ENCODE results near the gene DACT2. TPM values are rescaled to one million over a fixed set of nuclear protein-coding genes. Genes with fewer than 3 reads are reported as not detected.

Gene DACT2
- total and polyA plus RNA-seq, 4 donors, result 0.25 to 2.8 (median 0.88) TPM

DNA sequence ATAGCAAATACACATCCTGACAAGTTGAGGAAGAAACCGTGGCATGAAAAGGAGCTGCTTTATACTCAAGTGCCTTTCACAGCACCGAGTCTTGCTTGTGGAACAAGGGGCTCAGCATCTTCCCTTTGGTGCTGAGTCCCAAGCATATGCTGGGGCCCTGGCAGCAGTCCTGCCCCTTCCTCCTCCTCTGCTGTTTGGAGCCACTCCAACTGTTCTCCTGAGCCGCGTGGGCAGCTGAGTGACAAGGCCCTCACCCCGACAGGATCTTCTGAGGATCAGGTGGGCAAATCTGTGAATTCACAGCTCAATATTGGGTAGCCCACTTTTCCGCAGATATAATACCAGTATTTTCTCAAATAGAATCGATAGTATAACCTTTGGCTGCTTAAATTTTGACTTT, 24.7 kb downstream of the DACT2 start:
- Histone ChIP-seq H3K4me3 (ENCODE audit: low read depth in 1 of 3, low read length in 3 of 3) (no peak overlapping the region), H3K27me3 (ENCODE audit: control insufficient read depth in 4 of 4, insufficient read depth in 4 of 4, low read length in 3 of 4) (no peaks in the 10 kb centered on the region), H3K9me3 (ENCODE audit: control insufficient read depth in 4 of 4, low read length in 3 of 4) (no peaks in the 10 kb centered on the region), H3K27ac (ENCODE audit: low read depth in 1 of 2, low read length in 2 of 2) (no peak overlapping the region), H3K36me3 (ENCODE audit: control insufficient read depth in 4 of 4, insufficient read depth in 3 of 4, low read depth in 1 of 4, low read length in 3 of 4) (no peaks in the 10 kb centered on the region), H3K4me1 (ENCODE audit: control insufficient read depth in 4 of 4, insufficient read depth in 4 of 4, low read length in 3 of 4) (peaks cover 0 to 20% (median 9%) of the 10 kb centered on the region in 4 donors), H3K9ac (ENCODE audit: low read depth in 1 of 2, low read length in 2 of 2) (no peak overlapping the region)
- WGBS, result 84% methylated on average over 7 of the region's 7 CpGs
- no peak for DNase-seq (ENCODE audit: low spot score)
- TF ChIP-seq GABPA (IDR thresholded peaks at IDR 0.05 in 1 of 2, conservative IDR thresholded peaks at IDR 0.05 in 1 of 2) (no peak), RAD21 (IDR thresholded peaks at IDR 0.05) (no peak), EGR1 (IDR thresholded peaks at IDR 0.05; ENCODE audit: low read depth in 2 of 2) (no peak)

DNA sequence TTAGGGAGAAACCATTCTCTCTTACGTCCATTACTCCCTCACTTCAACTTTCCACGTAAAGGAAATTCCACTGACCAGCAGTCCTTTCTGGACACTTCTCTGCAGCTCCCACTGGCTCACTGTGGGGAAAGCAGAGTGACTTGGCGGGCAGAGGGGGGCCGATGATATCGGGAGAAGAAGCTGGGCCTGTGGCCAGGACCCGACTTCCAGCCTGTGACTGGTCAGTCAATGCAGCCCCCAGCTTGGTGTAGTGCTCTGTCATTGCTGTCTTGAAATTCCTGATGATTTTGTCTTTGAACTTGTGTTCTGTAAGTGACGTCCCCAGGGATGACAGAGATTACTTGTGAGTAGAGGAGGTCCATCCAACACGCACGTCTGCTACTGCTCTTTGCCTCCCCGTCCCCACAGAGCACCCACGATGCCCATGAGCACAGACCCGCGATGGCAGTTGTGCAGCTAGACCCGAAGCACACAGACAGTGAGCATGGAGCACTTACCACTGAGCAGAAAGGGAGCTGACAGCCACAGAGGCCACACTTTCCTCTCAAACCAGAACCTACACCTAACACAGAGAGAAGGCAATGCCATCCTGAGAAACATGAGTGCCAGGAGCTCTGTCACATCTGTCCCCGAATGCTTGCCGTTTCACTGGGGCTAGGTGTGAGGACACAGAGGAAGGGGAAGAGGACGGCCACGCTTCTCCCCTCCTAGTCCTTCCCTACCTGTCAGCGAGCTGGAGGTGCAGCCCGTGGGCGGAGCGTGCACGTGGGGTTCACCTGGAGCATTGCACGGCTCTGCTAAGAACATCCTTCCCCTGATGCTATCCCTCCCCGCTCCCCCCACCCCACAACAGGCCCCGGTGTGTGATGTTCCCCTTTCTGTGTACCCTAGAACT, 25.7 kb downstream of the DACT2 start:
- no peak for TF ChIP-seq RAD21 (IDR thresholded peaks at IDR 0.05)
- TF ChIP-seq, protein P1, sequence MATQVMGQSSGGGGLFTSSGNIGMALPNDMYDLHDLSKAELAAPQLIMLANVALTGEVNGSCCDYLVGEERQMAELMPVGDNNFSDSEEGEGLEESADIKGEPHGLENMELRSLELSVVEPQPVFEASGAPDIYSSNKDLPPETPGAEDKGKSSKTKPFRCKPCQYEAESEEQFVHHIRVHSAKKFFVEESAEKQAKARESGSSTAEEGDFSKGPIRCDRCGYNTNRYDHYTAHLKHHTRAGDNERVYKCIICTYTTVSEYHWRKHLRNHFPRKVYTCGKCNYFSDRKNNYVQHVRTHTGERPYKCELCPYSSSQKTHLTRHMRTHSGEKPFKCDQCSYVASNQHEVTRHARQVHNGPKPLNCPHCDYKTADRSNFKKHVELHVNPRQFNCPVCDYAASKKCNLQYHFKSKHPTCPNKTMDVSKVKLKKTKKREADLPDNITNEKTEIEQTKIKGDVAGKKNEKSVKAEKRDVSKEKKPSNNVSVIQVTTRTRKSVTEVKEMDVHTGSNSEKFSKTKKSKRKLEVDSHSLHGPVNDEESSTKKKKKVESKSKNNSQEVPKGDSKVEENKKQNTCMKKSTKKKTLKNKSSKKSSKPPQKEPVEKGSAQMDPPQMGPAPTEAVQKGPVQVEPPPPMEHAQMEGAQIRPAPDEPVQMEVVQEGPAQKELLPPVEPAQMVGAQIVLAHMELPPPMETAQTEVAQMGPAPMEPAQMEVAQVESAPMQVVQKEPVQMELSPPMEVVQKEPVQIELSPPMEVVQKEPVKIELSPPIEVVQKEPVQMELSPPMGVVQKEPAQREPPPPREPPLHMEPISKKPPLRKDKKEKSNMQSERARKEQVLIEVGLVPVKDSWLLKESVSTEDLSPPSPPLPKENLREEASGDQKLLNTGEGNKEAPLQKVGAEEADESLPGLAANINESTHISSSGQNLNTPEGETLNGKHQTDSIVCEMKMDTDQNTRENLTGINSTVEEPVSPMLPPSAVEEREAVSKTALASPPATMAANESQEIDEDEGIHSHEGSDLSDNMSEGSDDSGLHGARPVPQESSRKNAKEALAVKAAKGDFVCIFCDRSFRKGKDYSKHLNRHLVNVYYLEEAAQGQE (IDR thresholded peaks at IDR 0.05), result no peak
- TF ChIP-seq YY1 (IDR thresholded peaks at IDR 0.05), result no peak
- no peak for TF ChIP-seq HNF4G (IDR thresholded peaks at IDR 0.05)
- TF ChIP-seq GABPA (IDR thresholded peaks at IDR 0.05 in 1 of 2, conservative IDR thresholded peaks at IDR 0.05 in 1 of 2), result no peak
- TF ChIP-seq SP1 (IDR thresholded peaks at IDR 0.05), result no peak
- TF ChIP-seq JUND (IDR thresholded peaks at IDR 0.05), result no peak
- TF ChIP-seq, protein P2, sequence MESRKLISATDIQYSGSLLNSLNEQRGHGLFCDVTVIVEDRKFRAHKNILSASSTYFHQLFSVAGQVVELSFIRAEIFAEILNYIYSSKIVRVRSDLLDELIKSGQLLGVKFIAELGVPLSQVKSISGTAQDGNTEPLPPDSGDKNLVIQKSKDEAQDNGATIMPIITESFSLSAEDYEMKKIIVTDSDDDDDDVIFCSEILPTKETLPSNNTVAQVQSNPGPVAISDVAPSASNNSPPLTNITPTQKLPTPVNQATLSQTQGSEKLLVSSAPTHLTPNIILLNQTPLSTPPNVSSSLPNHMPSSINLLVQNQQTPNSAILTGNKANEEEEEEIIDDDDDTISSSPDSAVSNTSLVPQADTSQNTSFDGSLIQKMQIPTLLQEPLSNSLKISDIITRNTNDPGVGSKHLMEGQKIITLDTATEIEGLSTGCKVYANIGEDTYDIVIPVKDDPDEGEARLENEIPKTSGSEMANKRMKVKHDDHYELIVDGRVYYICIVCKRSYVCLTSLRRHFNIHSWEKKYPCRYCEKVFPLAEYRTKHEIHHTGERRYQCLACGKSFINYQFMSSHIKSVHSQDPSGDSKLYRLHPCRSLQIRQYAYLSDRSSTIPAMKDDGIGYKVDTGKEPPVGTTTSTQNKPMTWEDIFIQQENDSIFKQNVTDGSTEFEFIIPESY (IDR thresholded peaks at IDR 0.05), result no peak
- TF ChIP-seq, protein P3, sequence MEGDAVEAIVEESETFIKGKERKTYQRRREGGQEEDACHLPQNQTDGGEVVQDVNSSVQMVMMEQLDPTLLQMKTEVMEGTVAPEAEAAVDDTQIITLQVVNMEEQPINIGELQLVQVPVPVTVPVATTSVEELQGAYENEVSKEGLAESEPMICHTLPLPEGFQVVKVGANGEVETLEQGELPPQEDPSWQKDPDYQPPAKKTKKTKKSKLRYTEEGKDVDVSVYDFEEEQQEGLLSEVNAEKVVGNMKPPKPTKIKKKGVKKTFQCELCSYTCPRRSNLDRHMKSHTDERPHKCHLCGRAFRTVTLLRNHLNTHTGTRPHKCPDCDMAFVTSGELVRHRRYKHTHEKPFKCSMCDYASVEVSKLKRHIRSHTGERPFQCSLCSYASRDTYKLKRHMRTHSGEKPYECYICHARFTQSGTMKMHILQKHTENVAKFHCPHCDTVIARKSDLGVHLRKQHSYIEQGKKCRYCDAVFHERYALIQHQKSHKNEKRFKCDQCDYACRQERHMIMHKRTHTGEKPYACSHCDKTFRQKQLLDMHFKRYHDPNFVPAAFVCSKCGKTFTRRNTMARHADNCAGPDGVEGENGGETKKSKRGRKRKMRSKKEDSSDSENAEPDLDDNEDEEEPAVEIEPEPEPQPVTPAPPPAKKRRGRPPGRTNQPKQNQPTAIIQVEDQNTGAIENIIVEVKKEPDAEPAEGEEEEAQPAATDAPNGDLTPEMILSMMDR (IDR thresholded peaks at IDR 0.05; ENCODE audit: low read depth, low read length, missing input control), result no peak
- no peak for TF ChIP-seq FOXA2 (IDR thresholded peaks at IDR 0.05)
- no peak for TF ChIP-seq HNF4A (conservative IDR thresholded peaks at IDR 0.05)
- no peak for TF ChIP-seq FOXA1 (IDR thresholded peaks at IDR 0.05)
- TF ChIP-seq RXRA (IDR thresholded peaks at IDR 0.05), result no peak
- WGBS, result 87% methylated on average over 26 of the region's 26 CpGs
- no peak overlapping the region for H3K27ac ChIP-seq (ENCODE audit: low read depth in 1 of 2, low read length in 2 of 2)
- no peaks in the 10 kb centered on the region for H3K36me3 ChIP-seq (ENCODE audit: control insufficient read depth in 4 of 4, insufficient read depth in 3 of 4, low read depth in 1 of 4, low read length in 3 of 4)
- H3K4me3 ChIP-seq (ENCODE audit: low read depth in 1 of 3, low read length in 3 of 3), result no peak overlapping the region
- H3K9ac ChIP-seq (ENCODE audit: low read depth in 1 of 2, low read length in 2 of 2), result no peak overlapping the region
- peaks cover 0 to 17% (median 7%) of the 10 kb centered on the region in 4 donors for H3K4me1 ChIP-seq (ENCODE audit: control insufficient read depth in 4 of 4, insufficient read depth in 4 of 4, low read length in 3 of 4)
- no peak for DNase-seq (ENCODE audit: low spot score)
- H3K27me3 ChIP-seq (ENCODE audit: control insufficient read depth in 4 of 4, insufficient read depth in 4 of 4, low read length in 3 of 4), result no peaks in the 10 kb centered on the region
- no peaks in the 10 kb centered on the region for H3K9me3 ChIP-seq (ENCODE audit: control insufficient read depth in 4 of 4, low read length in 3 of 4)

Data from liver (tissue), 9 donors.